NCI-H2107 treated with DMSO at 0.1 percent for 48 hours (cell line): ENCODE data around the gene RCAN2.

Experiments used
- DNase-seq: peaks from one replicate; lab custom pipeline; 2025; ENCODE audit not compliant: unreplicated experiment; lab: John Stamatoyannopoulos, UW

RCAN2 gene

GRCh38 chr6:46491628-46492547 is 639 bp upstream of the RCAN2 start:
- no peak for DNase-seq

- DNase-seq: no peak
Observed at GRCh38 chr6:46490425-46491200, 636 bp downstream of the RCAN2 start.

GRCh38 chr6:46486181-46486580 is 5.1 kb downstream of the RCAN2 start:
- DNase-seq: no peak

GRCh38 chr6:46484081-46484820 is 7.0 kb downstream of the RCAN2 start:
- DNase-seq: no peak

- no peak for DNase-seq
Observed at GRCh38 chr6:46476301-46476700, 14.9 kb downstream of the RCAN2 start.

- no peak for DNase-seq
Observed at GRCh38 chr6:46473881-46474280, 17.4 kb downstream of the RCAN2 start.

GRCh38 chr6:46472243-46472642 is 19.0 kb downstream of the RCAN2 start:
- no peak for DNase-seq

GRCh38 chr6:46469021-46469420 is 22.2 kb downstream of the RCAN2 start:
- DNase-seq: no peak

- no peak for DNase-seq
Observed at GRCh38 chr6:46468403-46469010, 22.7 kb downstream of the RCAN2 start.

- no peak for DNase-seq
Observed at GRCh38 chr6:46466570-46466969, 24.7 kb downstream of the RCAN2 start.

GRCh38 chr6:46465294-46466165 is 25.7 kb downstream of the RCAN2 start:
- DNase-seq: no peak

GRCh38 chr6:46456297-46456696 is 35.0 kb downstream of the RCAN2 start:
- DNase-seq: no peak

- DNase-seq: no peak
Observed at GRCh38 chr6:46454691-46455090, 36.6 kb downstream of the RCAN2 start.

GRCh38 chr6:46453741-46454316 is 37.4 kb downstream of the RCAN2 start:
- DNase-seq: no peak

GRCh38 chr6:46453216-46453615 is 38.0 kb downstream of the RCAN2 start:
- no peak for DNase-seq

- no peak for DNase-seq
Observed at GRCh38 chr6:46452312-46452917, 38.8 kb downstream of the RCAN2 start.

- no peak for DNase-seq
Observed at GRCh38 chr6:46451343-46451742, 39.9 kb downstream of the RCAN2 start.

GRCh38 chr6:46444772-46445454 is 46.3 kb downstream of the RCAN2 start:
- DNase-seq: no peak

- DNase-seq: no peak
Observed at GRCh38 chr6:46443623-46444022, 47.6 kb downstream of the RCAN2 start.
